ENCODE data around the gene FLII. TPM values are rescaled to one million over a fixed set of nuclear protein-coding genes. Genes with fewer than 3 reads are reported as not detected.

FLII gene
- total and polyA plus RNA-seq, 5 donors from 2014 or later: 123 to 344 (median 131) TPM

DNA sequence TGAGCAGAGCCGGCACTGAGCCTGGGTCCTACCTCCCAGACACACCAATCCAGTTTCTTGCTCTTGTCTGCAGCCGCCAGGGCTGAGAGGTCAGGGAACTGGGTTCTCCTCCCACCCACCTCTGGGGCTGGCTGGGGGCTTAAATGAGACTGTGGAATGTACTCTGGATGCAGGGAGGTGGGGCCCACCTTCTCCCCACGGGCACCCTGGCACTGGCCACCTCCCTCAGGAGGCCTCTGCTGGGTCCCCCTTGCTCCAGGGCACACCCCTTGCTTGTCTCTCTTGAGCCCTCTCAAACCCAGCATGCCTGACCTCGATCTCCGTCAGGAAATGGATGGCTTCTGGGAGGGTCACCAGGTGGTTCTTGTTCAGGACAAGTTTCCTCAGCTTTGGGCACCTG lies 6.4 kb downstream of the FLII start:
- H3K27me3 ChIP-seq (ENCODE audit: control insufficient read depth, insufficient read depth, low read length): no peaks in the 10 kb centered on the region
- no peak for DNase-seq
- no peak overlapping the region for H3K4me3 ChIP-seq (ENCODE audit: low read depth, low read length)
- no peak overlapping the region for H3K4me3 Mint-ChIP-seq
- H3K27me3 Mint-ChIP-seq: no peaks in the 10 kb centered on the region
- H3K9me3 ChIP-seq (ENCODE audit: control insufficient read depth in 2 of 2, low read length in 2 of 2): no peaks in the 10 kb centered on the region
- no peak overlapping the region for H3K27ac Mint-ChIP-seq
- peaks cover 81% of the 10 kb centered on the region for H3K36me3 ChIP-seq (ENCODE audit: control insufficient read depth, insufficient read depth, low read length)
- no peak for ATAC-seq (ENCODE audit: low read depth in 2 of 2)
- no peaks in the 10 kb centered on the region for H3K9me3 Mint-ChIP-seq
- H3K4me1 ChIP-seq (ENCODE audit: control insufficient read depth, insufficient read depth, low read length, poor library complexity, severe bottlenecking): peaks cover 12% of the 10 kb centered on the region
- H3K4me1 Mint-ChIP-seq: peaks cover 0 to 22% (median 11%) of the 10 kb centered on the region in 4 donors
- H3K27ac ChIP-seq (ENCODE audit: insufficient read depth, low read length, poor library complexity, severe bottlenecking): no peak overlapping the region
- H3K36me3 Mint-ChIP-seq: peaks cover 8% of the 10 kb centered on the region

- peak overlapping the region in 1 of 4 donors; percentile 12 for H3K4me3 Mint-ChIP-seq
- H3K36me3 ChIP-seq (ENCODE audit: control insufficient read depth, insufficient read depth, low read length): peaks cover 85% of the 10 kb centered on the region
Measured at GRCh38 chr17:18251204-18251603, 7.3 kb downstream of the FLII start.

GRCh38 chr17:18250708-18251107 lies 7.8 kb downstream of the FLII start:
- Histone ChIP-seq H3K4me1 (ENCODE audit: control insufficient read depth, insufficient read depth, low read length, poor library complexity, severe bottlenecking) (no peaks in the 10 kb centered on the region), H3K36me3 (ENCODE audit: control insufficient read depth, insufficient read depth, low read length) (peaks cover 85% of the 10 kb centered on the region), H3K9me3 (ENCODE audit: control insufficient read depth in 2 of 2, low read length in 2 of 2) (no peaks in the 10 kb centered on the region), H3K27me3 (ENCODE audit: control insufficient read depth, insufficient read depth, low read length) (no peaks in the 10 kb centered on the region), H3K27ac (ENCODE audit: insufficient read depth, low read length, poor library complexity, severe bottlenecking) (no peak overlapping the region), H3K4me3 (ENCODE audit: low read depth, low read length) (no peak overlapping the region)
- Mint-ChIP-seq H3K4me3 (peak overlapping the region in 1 of 4 donors; percentile 12), H3K36me3 (peaks cover 8% of the 10 kb centered on the region), H3K4me1 (peaks cover 0 to 8% (median 2%) of the 10 kb centered on the region in 4 donors), H3K9me3 (no peaks in the 10 kb centered on the region), H3K27ac (no peak overlapping the region), H3K27me3 (no peaks in the 10 kb centered on the region)
- no peak for DNase-seq
- no peak for ATAC-seq (ENCODE audit: low read depth in 2 of 2)

More at GRCh38 chr17:18251204-18251603, 7.3 kb downstream of the FLII start:
- H3K4me3 ChIP-seq (ENCODE audit: low read depth, low read length): no peak overlapping the region
- Mint-ChIP-seq H3K27ac (no peak overlapping the region), H3K4me1 (peaks cover 0 to 12% (median 5%) of the 10 kb centered on the region in 4 donors), H3K9me3 (no peaks in the 10 kb centered on the region), H3K36me3 (peaks cover 8% of the 10 kb centered on the region), H3K27me3 (no peaks in the 10 kb centered on the region)
- ATAC-seq (ENCODE audit: low read depth in 2 of 2): no peak
- peaks cover 2% of the 10 kb centered on the region for H3K4me1 ChIP-seq (ENCODE audit: control insufficient read depth, insufficient read depth, low read length, poor library complexity, severe bottlenecking)
- H3K27ac ChIP-seq (ENCODE audit: insufficient read depth, low read length, poor library complexity, severe bottlenecking): no peak overlapping the region
- H3K9me3 ChIP-seq (ENCODE audit: control insufficient read depth in 2 of 2, low read length in 2 of 2): no peaks in the 10 kb centered on the region
- no peaks in the 10 kb centered on the region for H3K27me3 ChIP-seq (ENCODE audit: control insufficient read depth, insufficient read depth, low read length)
- no peak for DNase-seq

DNA sequence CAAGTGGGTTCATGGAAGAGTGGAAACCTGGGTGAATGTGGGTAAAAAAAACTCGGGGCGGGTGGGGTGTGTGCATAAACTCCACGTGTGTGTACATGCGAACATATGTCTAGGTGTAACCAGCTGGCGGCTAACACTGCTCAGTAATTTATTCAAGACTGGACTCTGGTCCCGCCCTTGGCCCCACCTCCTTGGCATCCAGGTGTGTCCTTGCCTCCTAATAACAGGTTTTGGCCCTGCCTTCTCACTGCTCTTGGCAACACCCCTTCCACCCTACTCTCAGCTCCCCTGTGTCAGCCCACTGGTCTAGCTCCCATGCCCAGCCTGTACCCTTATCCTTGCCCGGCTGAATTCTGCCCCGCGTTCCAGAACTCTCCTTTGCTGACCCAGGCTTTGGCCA lies 8.3 kb downstream of the FLII start:
- ATAC-seq (ENCODE audit: low read depth in 2 of 2) (no peak), DNase-seq (no peak)
- H3K36me3 Mint-ChIP-seq: peaks cover 11% of the 10 kb centered on the region
- peaks cover 86% of the 10 kb centered on the region for H3K36me3 ChIP-seq (ENCODE audit: control insufficient read depth, insufficient read depth, low read length)
- H3K27me3 ChIP-seq (ENCODE audit: control insufficient read depth, insufficient read depth, low read length): no peaks in the 10 kb centered on the region
- H3K9me3 ChIP-seq (ENCODE audit: control insufficient read depth in 2 of 2, low read length in 2 of 2): no peaks in the 10 kb centered on the region
- peak overlapping the region in 1 of 4 donors; percentile 12 for H3K4me3 Mint-ChIP-seq
- no peaks in the 10 kb centered on the region for H3K4me1 ChIP-seq (ENCODE audit: control insufficient read depth, insufficient read depth, low read length, poor library complexity, severe bottlenecking)
- no peaks in the 10 kb centered on the region for H3K27me3 Mint-ChIP-seq
- peaks cover 0 to 4% (median 2%) of the 10 kb centered on the region in 4 donors for H3K4me1 Mint-ChIP-seq
- no peak overlapping the region for H3K27ac ChIP-seq (ENCODE audit: insufficient read depth, low read length, poor library complexity, severe bottlenecking)
- H3K4me3 ChIP-seq (ENCODE audit: low read depth, low read length): no peak overlapping the region
- peak overlapping the region in 1 of 3 donors; percentile 55 for H3K27ac Mint-ChIP-seq
- no peaks in the 10 kb centered on the region for H3K9me3 Mint-ChIP-seq

- Mint-ChIP-seq H3K4me3 (no peak overlapping the region), H3K36me3 (peaks cover 12% of the 10 kb centered on the region), H3K27ac (peak overlapping the region in 1 of 3 donors; percentile 30), H3K27me3 (no peaks in the 10 kb centered on the region), H3K9me3 (no peaks in the 10 kb centered on the region), H3K4me1 (peaks cover 0 to 4% (median 2%) of the 10 kb centered on the region in 4 donors)
- Histone ChIP-seq H3K4me3 (ENCODE audit: low read depth, low read length) (no peak overlapping the region), H3K27me3 (ENCODE audit: control insufficient read depth, insufficient read depth, low read length) (no peaks in the 10 kb centered on the region), H3K36me3 (ENCODE audit: control insufficient read depth, insufficient read depth, low read length) (peaks cover 78% of the 10 kb centered on the region), H3K9me3 (ENCODE audit: control insufficient read depth in 2 of 2, low read length in 2 of 2) (no peaks in the 10 kb centered on the region), H3K27ac (ENCODE audit: insufficient read depth, low read length, poor library complexity, severe bottlenecking) (no peak overlapping the region), H3K4me1 (ENCODE audit: control insufficient read depth, insufficient read depth, low read length, poor library complexity, severe bottlenecking) (no peaks in the 10 kb centered on the region)
- ATAC-seq (ENCODE audit: low read depth in 2 of 2) (no peak), DNase-seq (no peak)
Measured at GRCh38 chr17:18248811-18249210, 9.7 kb downstream of the FLII start.

DNA sequence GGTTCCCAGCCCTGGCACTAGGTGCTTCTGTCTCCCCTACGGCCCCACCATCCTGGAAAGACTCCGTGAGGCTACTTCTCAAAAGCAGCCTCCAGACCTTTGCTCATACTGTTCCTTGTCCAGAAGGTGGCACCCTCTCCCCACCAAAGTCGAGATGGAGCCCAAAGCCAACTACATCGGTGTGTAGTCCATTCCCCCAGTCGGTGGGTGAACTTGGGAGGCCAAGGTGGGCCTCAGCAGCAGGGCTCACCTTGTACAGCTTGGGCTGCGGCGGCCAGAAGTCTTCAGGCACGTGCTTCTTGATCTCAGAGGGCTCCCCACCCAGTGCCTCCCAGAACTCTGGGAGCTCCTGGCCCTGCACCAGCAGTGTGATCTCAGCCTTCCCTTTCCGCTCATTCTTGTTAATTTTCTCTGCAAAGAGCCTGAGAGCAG lies 10.2 kb downstream of the FLII start:
- Histone ChIP-seq H3K4me1 (ENCODE audit: control insufficient read depth, insufficient read depth, low read length, poor library complexity, severe bottlenecking) (no peaks in the 10 kb centered on the region), H3K27ac (ENCODE audit: insufficient read depth, low read length, poor library complexity, severe bottlenecking) (no peak overlapping the region), H3K9me3 (ENCODE audit: control insufficient read depth in 2 of 2, low read length in 2 of 2) (no peaks in the 10 kb centered on the region), H3K36me3 (ENCODE audit: control insufficient read depth, insufficient read depth, low read length) (peaks cover 73% of the 10 kb centered on the region), H3K27me3 (ENCODE audit: control insufficient read depth, insufficient read depth, low read length) (no peaks in the 10 kb centered on the region), H3K4me3 (ENCODE audit: low read depth, low read length) (no peak overlapping the region)
- DNase-seq (peak; percentile 52 to 74 (median 71)), ATAC-seq (ENCODE audit: low read depth in 2 of 2) (peak; percentile 59)
- peak overlapping the region in 2 of 3 donors; percentile 30 to 42 for H3K27ac Mint-ChIP-seq
- no peak overlapping the region for H3K4me3 Mint-ChIP-seq
- peaks cover 12% of the 10 kb centered on the region for H3K36me3 Mint-ChIP-seq
- H3K27me3 Mint-ChIP-seq: no peaks in the 10 kb centered on the region
- H3K4me1 Mint-ChIP-seq: peaks cover 0 to 4% (median 2%) of the 10 kb centered on the region in 4 donors
- H3K9me3 Mint-ChIP-seq: no peaks in the 10 kb centered on the region

GRCh38 chr17:18247613-18248001 lies 10.9 kb downstream of the FLII start:
- H3K4me3 ChIP-seq (ENCODE audit: low read depth, low read length): no peak overlapping the region
- H3K4me1 ChIP-seq (ENCODE audit: control insufficient read depth, insufficient read depth, low read length, poor library complexity, severe bottlenecking): no peaks in the 10 kb centered on the region
- no peak overlapping the region for H3K27ac Mint-ChIP-seq
- H3K4me3 Mint-ChIP-seq: no peak overlapping the region
- no peaks in the 10 kb centered on the region for H3K9me3 ChIP-seq (ENCODE audit: control insufficient read depth in 2 of 2, low read length in 2 of 2)
- no peak overlapping the region for H3K27ac ChIP-seq (ENCODE audit: insufficient read depth, low read length, poor library complexity, severe bottlenecking)
- no peak for ATAC-seq (ENCODE audit: low read depth in 2 of 2)
- peaks cover 0 to 4% (median 2%) of the 10 kb centered on the region in 4 donors for H3K4me1 Mint-ChIP-seq
- no peaks in the 10 kb centered on the region for H3K9me3 Mint-ChIP-seq
- H3K36me3 Mint-ChIP-seq: peaks cover 12% of the 10 kb centered on the region
- H3K27me3 ChIP-seq (ENCODE audit: control insufficient read depth, insufficient read depth, low read length): no peaks in the 10 kb centered on the region
- H3K27me3 Mint-ChIP-seq: no peaks in the 10 kb centered on the region
- DNase-seq: no peak
- peaks cover 68% of the 10 kb centered on the region for H3K36me3 ChIP-seq (ENCODE audit: control insufficient read depth, insufficient read depth, low read length)

GRCh38 chr17:18246880-18247612 lies 11.5 kb downstream of the FLII start:
- no peaks in the 10 kb centered on the region for H3K9me3 Mint-ChIP-seq
- no peaks in the 10 kb centered on the region for H3K27me3 ChIP-seq (ENCODE audit: control insufficient read depth, insufficient read depth, low read length)
- H3K36me3 ChIP-seq (ENCODE audit: control insufficient read depth, insufficient read depth, low read length): peaks cover 63% of the 10 kb centered on the region
- H3K4me1 Mint-ChIP-seq: peaks cover 0 to 4% (median 2%) of the 10 kb centered on the region in 4 donors
- no peaks in the 10 kb centered on the region for H3K9me3 ChIP-seq (ENCODE audit: control insufficient read depth in 2 of 2, low read length in 2 of 2)
- no peaks in the 10 kb centered on the region for H3K4me1 ChIP-seq (ENCODE audit: control insufficient read depth, insufficient read depth, low read length, poor library complexity, severe bottlenecking)
- H3K36me3 Mint-ChIP-seq: peaks cover 12% of the 10 kb centered on the region
- H3K4me3 Mint-ChIP-seq: no peak overlapping the region
- H3K4me3 ChIP-seq (ENCODE audit: low read depth, low read length): no peak overlapping the region
- H3K27ac Mint-ChIP-seq: peak overlapping the region in 1 of 3 donors; percentile 42
- no peaks in the 10 kb centered on the region for H3K27me3 Mint-ChIP-seq
- no peak overlapping the region for H3K27ac ChIP-seq (ENCODE audit: insufficient read depth, low read length, poor library complexity, severe bottlenecking)
- DNase-seq (peak in 1 of 3 donors; percentile 30), ATAC-seq (ENCODE audit: low read depth in 2 of 2) (no peak)
